Peyer's patch (tissue), 4 donors: ENCODE measurements around the gene FLT1.

Experiments
- POLR2A ChIP-seq, 2 donors: fragments of 450-650 bp; IDR thresholded peaks; one replicate each; pipeline ENCODE4 v1.5.1; 2017; ENCODE audit warnings: antibody characterized with exemption in 2 of 2, mild to moderate bottlenecking in 2 of 2, moderate library complexity in 2 of 2
- TF ChIP-seq, protein P1 (sequence below), 6 experiments: fragments of 450-650 bp in 4 of 6; fragments of 200-600 bp in 2 of 6; sonication (generic) in 1 of 6; IDR thresholded peaks; one replicate each; pipeline ENCODE4 v1.5.1; 2017 to 2019; ENCODE audit warnings: antibody characterized with exemption in 6 of 6, mild to moderate bottlenecking in 3 of 6, moderate library complexity in 1 of 6

- TF ChIP-seq, protein P1, sequence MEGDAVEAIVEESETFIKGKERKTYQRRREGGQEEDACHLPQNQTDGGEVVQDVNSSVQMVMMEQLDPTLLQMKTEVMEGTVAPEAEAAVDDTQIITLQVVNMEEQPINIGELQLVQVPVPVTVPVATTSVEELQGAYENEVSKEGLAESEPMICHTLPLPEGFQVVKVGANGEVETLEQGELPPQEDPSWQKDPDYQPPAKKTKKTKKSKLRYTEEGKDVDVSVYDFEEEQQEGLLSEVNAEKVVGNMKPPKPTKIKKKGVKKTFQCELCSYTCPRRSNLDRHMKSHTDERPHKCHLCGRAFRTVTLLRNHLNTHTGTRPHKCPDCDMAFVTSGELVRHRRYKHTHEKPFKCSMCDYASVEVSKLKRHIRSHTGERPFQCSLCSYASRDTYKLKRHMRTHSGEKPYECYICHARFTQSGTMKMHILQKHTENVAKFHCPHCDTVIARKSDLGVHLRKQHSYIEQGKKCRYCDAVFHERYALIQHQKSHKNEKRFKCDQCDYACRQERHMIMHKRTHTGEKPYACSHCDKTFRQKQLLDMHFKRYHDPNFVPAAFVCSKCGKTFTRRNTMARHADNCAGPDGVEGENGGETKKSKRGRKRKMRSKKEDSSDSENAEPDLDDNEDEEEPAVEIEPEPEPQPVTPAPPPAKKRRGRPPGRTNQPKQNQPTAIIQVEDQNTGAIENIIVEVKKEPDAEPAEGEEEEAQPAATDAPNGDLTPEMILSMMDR (IDR thresholded peaks at IDR 0.05), result no peak
- TF ChIP-seq POLR2A (IDR thresholded peaks at IDR 0.05), result no peak
These were observed 42.2 kb upstream of the FLT1 start for GRCh38 chr13:28537171-28537570.
